Effector CD4-positive, alpha-beta T cell (primary cell): Measurements from ENCODE around the gene CACNG8.

ENCODE experiments used
- DNase-seq: peaks from one replicate; pipeline ENCODE4 v3.0.0-alpha.2; 2020

CACNG8 gene

GRCh38 chr19:53965091-53965490, 2.4 kb downstream of the CACNG8 start:
- DNase-seq = no peak

- DNase-seq = no peak
These were observed 4.2 kb downstream of the CACNG8 start for GRCh38 chr19:53966931-53967330.

GRCh38 chr19:53969366-53969765, 6.6 kb downstream of the CACNG8 start:
- DNase-seq = no peak

- no peak for DNase-seq
These were observed 8.9 kb downstream of the CACNG8 start for GRCh38 chr19:53971673-53972072.

- peak; percentile 60 for DNase-seq
These were observed 14.8 kb downstream of the CACNG8 start for GRCh38 chr19:53977429-53977990.

- no peak for DNase-seq
These were observed 15.4 kb downstream of the CACNG8 start for GRCh38 chr19:53977991-53978731.

GRCh38 chr19:53978975-53979801, 16.5 kb downstream of the CACNG8 start:
- DNase-seq = no peak

GRCh38 chr19:53980539-53981375, 18.0 kb downstream of the CACNG8 start:
- no peak for DNase-seq

GRCh38 chr19:53981376-53981951, 18.7 kb downstream of the CACNG8 start:
- DNase-seq = no peak

- DNase-seq = no peak
These were observed 19.3 kb downstream of the CACNG8 start for GRCh38 chr19:53982001-53982451.

- no peak for DNase-seq
These were observed 19.9 kb downstream of the CACNG8 start for GRCh38 chr19:53982611-53983010.

GRCh38 chr19:53983457-53984289, 20.9 kb downstream of the CACNG8 start:
- DNase-seq = no peak

GRCh38 chr19:53985863-53986262, 23.1 kb downstream of the CACNG8 start:
- no peak for DNase-seq

- no peak for DNase-seq
These were observed 26.2 kb downstream of the CACNG8 start for GRCh38 chr19:53988981-53989380.

GRCh38 chr19:53989600-53990533, 27.1 kb downstream of the CACNG8 start:
- DNase-seq = no peak

- DNase-seq = no peak
These were observed 28.7 kb downstream of the CACNG8 start, which contains the start of gene CACNG6 for GRCh38 chr19:53991224-53992113. CACNG6 (plus strand) TSS chr19:53991637; CDS start chr19:53992878, 1,241 bp downstream.

- DNase-seq = no peak
These were observed 29.5 kb downstream of the CACNG8 start for GRCh38 chr19:53992211-53992610.

- DNase-seq = no peak
These were observed 30.1 kb downstream of the CACNG8 start for GRCh38 chr19:53992815-53993214.

- DNase-seq = no peak
These were observed 30.7 kb downstream of the CACNG8 start for GRCh38 chr19:53993448-53993847.
